Measurements from ENCODE around the gene NEO1.

The NEO1 gene

DNA sequence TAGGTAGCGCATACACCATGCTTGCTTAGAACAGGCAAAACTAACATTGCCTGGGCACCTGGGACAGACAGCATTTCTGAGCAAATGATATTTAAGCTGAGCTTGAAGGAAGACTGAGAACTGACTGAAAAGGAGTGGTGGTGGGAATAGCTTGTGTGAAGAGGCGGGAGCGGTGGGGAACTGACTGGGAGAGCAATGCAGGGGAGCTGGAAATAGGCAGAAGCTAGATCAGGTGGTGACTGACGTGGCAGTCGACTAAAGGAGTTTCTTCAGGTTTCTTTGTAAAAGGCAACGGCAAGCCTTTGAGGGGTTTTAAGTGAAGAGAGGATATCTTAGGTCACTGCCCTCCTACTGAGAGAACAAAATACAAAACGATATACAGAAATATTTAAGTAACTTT, 61.8 kb downstream of the NEO1 start:
- Histone ChIP-seq H2BK120ac (ENCODE audit: low read depth, low read length) (no peak overlapping the region), H2BK5ac (ENCODE audit: low read depth, low read length, poor library complexity, severe bottlenecking) (no peak overlapping the region), H3K27ac (ENCODE audit: low read length, poor library complexity, severe bottlenecking) (no peak overlapping the region), H2BK15ac (ENCODE audit: low read depth, poor library complexity, severe bottlenecking) (no peak overlapping the region), H3K36me3 (ENCODE audit: control insufficient read depth in 1 of 2, insufficient read depth in 2 of 2, low read depth in 1 of 2, low read length in 2 of 2) (no peaks in the 10 kb centered on the region), H3K18ac (ENCODE audit: low read depth in 1 of 2, low read length in 2 of 2) (no peak overlapping the region), H4K8ac (ENCODE audit: low read length) (no peak overlapping the region), H3K27me3 (ENCODE audit: control insufficient read depth in 1 of 2, insufficient read depth in 1 of 2, low read length in 2 of 2) (no peaks in the 10 kb centered on the region), H3K9me3 (ENCODE audit: control insufficient read depth, low read length) (no peaks in the 10 kb centered on the region), H3K14ac (ENCODE audit: low read length in 2 of 2) (no peak overlapping the region), H2AFZ (ENCODE audit: low read depth, low read length) (no peak overlapping the region), H2AK5ac (ENCODE audit: low read length, severe bottlenecking) (no peak overlapping the region), H3K23ac (ENCODE audit: low read length in 2 of 2) (no peak overlapping the region), H3K4me2 (ENCODE audit: low read length, poor library complexity, severe bottlenecking) (no peak overlapping the region), H3K79me1 (replicated peaks; ENCODE audit: low read length, poor library complexity, severe bottlenecking) (peaks cover 17% of the 10 kb centered on the region), H3K9ac (ENCODE audit: low read length) (no peak overlapping the region), H4K91ac (ENCODE audit: low read length) (no peak overlapping the region), H3K4me3 (ENCODE audit: insufficient read depth in 1 of 2, low read depth in 1 of 2, low read length in 2 of 2) (no peak overlapping the region), H3K4me1 (ENCODE audit: control insufficient read depth, insufficient read depth, low read depth, low read length) (no peaks in the 10 kb centered on the region), H2BK12ac (ENCODE audit: low read length in 2 of 2) (no peak overlapping the region), H3K4ac (ENCODE audit: low read depth in 1 of 2, low read length in 2 of 2) (no peak overlapping the region)
- DNase-seq, result no peak
- 98% methylated on average over 4 of the region's 7 CpGs for WGBS

DNA sequence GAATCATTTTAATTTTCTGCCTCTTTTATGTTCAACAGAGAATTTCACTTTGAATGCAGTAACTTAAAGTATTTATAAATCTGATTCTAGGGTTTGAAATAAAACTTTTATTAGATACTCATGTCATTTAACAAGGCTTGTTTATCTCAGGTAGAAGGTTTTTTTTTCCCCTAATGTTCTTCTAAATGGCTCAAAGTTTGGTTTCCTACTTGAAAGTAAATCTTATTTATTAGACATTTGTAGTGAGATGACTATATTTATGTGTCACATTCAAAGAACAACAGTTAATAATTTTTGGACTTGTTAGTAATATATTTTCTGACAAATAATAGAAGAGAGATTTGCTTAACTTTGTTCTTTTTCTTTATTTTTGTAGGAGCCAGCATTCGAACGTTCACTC, 63.9 kb downstream of the NEO1 start:
- no peak overlapping the region for H2BK12ac ChIP-seq (ENCODE audit: low read length in 2 of 2)
- no peaks in the 10 kb centered on the region for H3K4me1 ChIP-seq (ENCODE audit: control insufficient read depth, insufficient read depth, low read depth, low read length)
- no peak overlapping the region for H3K4me2 ChIP-seq (ENCODE audit: low read length, poor library complexity, severe bottlenecking)
- no peak overlapping the region for H3K27ac ChIP-seq (ENCODE audit: low read length, poor library complexity, severe bottlenecking)
- no peak overlapping the region for H2BK5ac ChIP-seq (ENCODE audit: low read depth, low read length, poor library complexity, severe bottlenecking)
- no peak overlapping the region for H2BK120ac ChIP-seq (ENCODE audit: low read depth, low read length)
- no peak overlapping the region for H3K23ac ChIP-seq (ENCODE audit: low read length in 2 of 2)
- H3K27me3 ChIP-seq (ENCODE audit: control insufficient read depth in 1 of 2, insufficient read depth in 1 of 2, low read length in 2 of 2), result no peaks in the 10 kb centered on the region
- no peak overlapping the region for H2AK5ac ChIP-seq (ENCODE audit: low read length, severe bottlenecking)
- H2AFZ ChIP-seq (ENCODE audit: low read depth, low read length), result no peak overlapping the region
- no peak overlapping the region for H3K4ac ChIP-seq (ENCODE audit: low read depth in 1 of 2, low read length in 2 of 2)
- H3K14ac ChIP-seq (ENCODE audit: low read length in 2 of 2), result no peak overlapping the region
- no peak for DNase-seq
- no peak overlapping the region for H3K4me3 ChIP-seq (ENCODE audit: insufficient read depth in 1 of 2, low read depth in 1 of 2, low read length in 2 of 2)
- H3K9ac ChIP-seq (ENCODE audit: low read length), result no peak overlapping the region
- no peak overlapping the region for H4K8ac ChIP-seq (ENCODE audit: low read length)
- no peaks in the 10 kb centered on the region for H3K36me3 ChIP-seq (ENCODE audit: control insufficient read depth in 1 of 2, insufficient read depth in 2 of 2, low read depth in 1 of 2, low read length in 2 of 2)
- H3K9me3 ChIP-seq (ENCODE audit: control insufficient read depth, low read length), result no peaks in the 10 kb centered on the region
- peaks cover 20% of the 10 kb centered on the region for H3K79me1 ChIP-seq (replicated peaks; ENCODE audit: low read length, poor library complexity, severe bottlenecking)
- WGBS, result 100% methylated on average over 2 of the region's 2 CpGs
- no peak overlapping the region for H2BK15ac ChIP-seq (ENCODE audit: low read depth, poor library complexity, severe bottlenecking)
- no peak overlapping the region for H3K18ac ChIP-seq (ENCODE audit: low read depth in 1 of 2, low read length in 2 of 2)
- H4K91ac ChIP-seq (ENCODE audit: low read length), result no peak overlapping the region

DNA sequence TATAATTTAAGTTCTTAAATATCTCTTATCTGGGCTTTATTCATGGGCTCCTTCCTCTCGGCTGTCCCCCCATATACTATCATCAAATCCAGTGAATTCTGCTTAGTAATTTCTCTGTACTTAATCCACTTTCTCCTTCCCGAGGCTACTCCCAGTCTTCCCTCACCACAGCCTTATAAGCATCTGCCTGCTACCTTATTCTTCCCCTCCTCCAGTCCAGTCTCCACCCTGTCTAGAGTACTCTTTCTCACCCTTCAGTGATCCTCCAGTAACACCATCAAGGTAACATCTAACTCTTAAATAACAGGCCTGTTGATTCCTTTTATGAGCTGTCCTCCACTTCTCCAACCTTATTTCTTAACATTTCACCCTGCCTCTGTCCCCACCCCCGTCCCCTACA, 65.8 kb downstream of the NEO1 start:
- H3K27ac ChIP-seq (ENCODE audit: low read length, poor library complexity, severe bottlenecking), result no peak overlapping the region
- no peak overlapping the region for H2AFZ ChIP-seq (ENCODE audit: low read depth, low read length)
- no peaks in the 10 kb centered on the region for H3K9me3 ChIP-seq (ENCODE audit: control insufficient read depth, low read length)
- no peaks in the 10 kb centered on the region for H3K4me1 ChIP-seq (ENCODE audit: control insufficient read depth, insufficient read depth, low read depth, low read length)
- H2AK5ac ChIP-seq (ENCODE audit: low read length, severe bottlenecking), result no peak overlapping the region
- no peak overlapping the region for H2BK15ac ChIP-seq (ENCODE audit: low read depth, poor library complexity, severe bottlenecking)
- H3K4me3 ChIP-seq (ENCODE audit: insufficient read depth in 1 of 2, low read depth in 1 of 2, low read length in 2 of 2), result no peak overlapping the region
- WGBS, result 95% methylated on average over 3 of the region's 3 CpGs
- DNase-seq, result no peak
- H2BK5ac ChIP-seq (ENCODE audit: low read depth, low read length, poor library complexity, severe bottlenecking), result no peak overlapping the region
- no peak overlapping the region for H3K14ac ChIP-seq (ENCODE audit: low read length in 2 of 2)
- no peak overlapping the region for H4K91ac ChIP-seq (ENCODE audit: low read length)
- no peak overlapping the region for H3K4me2 ChIP-seq (ENCODE audit: low read length, poor library complexity, severe bottlenecking)
- H3K4ac ChIP-seq (ENCODE audit: low read depth in 1 of 2, low read length in 2 of 2), result no peak overlapping the region
- no peaks in the 10 kb centered on the region for H3K27me3 ChIP-seq (ENCODE audit: control insufficient read depth in 1 of 2, insufficient read depth in 1 of 2, low read length in 2 of 2)
- no peak overlapping the region for H2BK120ac ChIP-seq (ENCODE audit: low read depth, low read length)
- H3K36me3 ChIP-seq (ENCODE audit: control insufficient read depth in 1 of 2, insufficient read depth in 2 of 2, low read depth in 1 of 2, low read length in 2 of 2), result no peaks in the 10 kb centered on the region
- H4K8ac ChIP-seq (ENCODE audit: low read length), result no peak overlapping the region
- H2BK12ac ChIP-seq (ENCODE audit: low read length in 2 of 2), result no peak overlapping the region
- H3K18ac ChIP-seq (ENCODE audit: low read depth in 1 of 2, low read length in 2 of 2), result peak overlapping the region in 1 of 2 experiments; percentile 6
- H3K23ac ChIP-seq (ENCODE audit: low read length in 2 of 2), result no peak overlapping the region
- peaks cover 20% of the 10 kb centered on the region for H3K79me1 ChIP-seq (replicated peaks; ENCODE audit: low read length, poor library complexity, severe bottlenecking)
- H3K9ac ChIP-seq (ENCODE audit: low read length), result no peak overlapping the region

DNA sequence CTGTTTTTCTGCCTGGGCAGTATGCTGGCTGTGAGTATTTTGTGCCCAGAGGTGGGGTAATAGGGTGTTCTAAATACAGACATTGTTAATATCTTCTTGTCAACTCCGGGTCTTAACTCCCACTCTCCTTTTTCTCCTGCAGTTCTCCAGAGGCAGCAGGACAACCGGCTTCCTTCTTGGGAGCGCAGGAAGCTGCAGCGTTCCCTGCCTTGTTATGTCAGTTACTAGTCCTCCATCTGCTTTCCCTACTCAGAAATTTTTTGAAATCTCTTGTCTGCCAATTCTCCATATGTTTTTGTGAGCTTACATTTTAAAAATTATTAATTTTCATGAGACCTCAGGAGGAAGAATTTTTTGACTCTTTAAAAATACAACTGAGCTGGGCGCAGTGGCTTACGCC, 67.2 kb downstream of the NEO1 start:
- Histone ChIP-seq H2BK12ac (ENCODE audit: low read length in 2 of 2) (no peak overlapping the region), H4K8ac (ENCODE audit: low read length) (no peak overlapping the region), H3K4me1 (ENCODE audit: control insufficient read depth, insufficient read depth, low read depth, low read length) (no peaks in the 10 kb centered on the region), H3K36me3 (ENCODE audit: control insufficient read depth in 1 of 2, insufficient read depth in 2 of 2, low read depth in 1 of 2, low read length in 2 of 2) (peaks cover 0 to 3% of the 10 kb centered on the region in 2 experiments), H3K23ac (ENCODE audit: low read length in 2 of 2) (no peak overlapping the region), H3K18ac (ENCODE audit: low read depth in 1 of 2, low read length in 2 of 2) (no peak overlapping the region), H3K27ac (ENCODE audit: low read length, poor library complexity, severe bottlenecking) (no peak overlapping the region), H3K14ac (ENCODE audit: low read length in 2 of 2) (no peak overlapping the region), H4K91ac (ENCODE audit: low read length) (no peak overlapping the region), H2AFZ (ENCODE audit: low read depth, low read length) (no peak overlapping the region), H3K9ac (ENCODE audit: low read length) (no peak overlapping the region), H3K79me1 (replicated peaks; ENCODE audit: low read length, poor library complexity, severe bottlenecking) (peaks cover 19% of the 10 kb centered on the region), H2BK120ac (ENCODE audit: low read depth, low read length) (no peak overlapping the region), H2BK15ac (ENCODE audit: low read depth, poor library complexity, severe bottlenecking) (no peak overlapping the region), H3K4ac (ENCODE audit: low read depth in 1 of 2, low read length in 2 of 2) (no peak overlapping the region), H2BK5ac (ENCODE audit: low read depth, low read length, poor library complexity, severe bottlenecking) (no peak overlapping the region), H3K27me3 (ENCODE audit: control insufficient read depth in 1 of 2, insufficient read depth in 1 of 2, low read length in 2 of 2) (no peaks in the 10 kb centered on the region), H2AK5ac (ENCODE audit: low read length, severe bottlenecking) (no peak overlapping the region), H3K4me3 (ENCODE audit: insufficient read depth in 1 of 2, low read depth in 1 of 2, low read length in 2 of 2) (no peak overlapping the region), H3K9me3 (ENCODE audit: control insufficient read depth, low read length) (no peaks in the 10 kb centered on the region), H3K4me2 (ENCODE audit: low read length, poor library complexity, severe bottlenecking) (no peak overlapping the region)
- DNase-seq, result no peak
- WGBS, result 92% methylated on average over 6 of the region's 6 CpGs
